GM13977 (cell line): ENCODE data around the gene PARD3B.

Experiments
- DNase-seq: peaks from one replicate; pipeline ENCODE4 v3.0.0; 2012; ENCODE audit warnings: low spot score
- in situ Hi-C: fragments of 300-500 bp; cut with MboI; formaldehyde crosslinking; loops from one replicate; pipeline ENCODE4 v1.12.0; 2022; ENCODE audit warnings: low sequenced_read_pairs, low pct_unique_long_range_greater_than_20kb, mixed read lengths, inconsistent platforms; ENCODE audit not compliant: unreplicated experiment
- TF ChIP-seq, protein P1 (sequence below): IDR thresholded peaks from 2 replicates; pipeline ENCODE4 v1.5.1; 2012; ENCODE audit warnings: mild to moderate bottlenecking, control low read depth; ENCODE audit not compliant: insufficient read depth; ENCODE audit errors: extremely low read depth, missing control alignments

PARD3B gene

GRCh38 chr2:204604061-204604460 is 58.8 kb downstream of the PARD3B start:
- in situ Hi-C loops, result no loop called here
- TF ChIP-seq, protein P1, sequence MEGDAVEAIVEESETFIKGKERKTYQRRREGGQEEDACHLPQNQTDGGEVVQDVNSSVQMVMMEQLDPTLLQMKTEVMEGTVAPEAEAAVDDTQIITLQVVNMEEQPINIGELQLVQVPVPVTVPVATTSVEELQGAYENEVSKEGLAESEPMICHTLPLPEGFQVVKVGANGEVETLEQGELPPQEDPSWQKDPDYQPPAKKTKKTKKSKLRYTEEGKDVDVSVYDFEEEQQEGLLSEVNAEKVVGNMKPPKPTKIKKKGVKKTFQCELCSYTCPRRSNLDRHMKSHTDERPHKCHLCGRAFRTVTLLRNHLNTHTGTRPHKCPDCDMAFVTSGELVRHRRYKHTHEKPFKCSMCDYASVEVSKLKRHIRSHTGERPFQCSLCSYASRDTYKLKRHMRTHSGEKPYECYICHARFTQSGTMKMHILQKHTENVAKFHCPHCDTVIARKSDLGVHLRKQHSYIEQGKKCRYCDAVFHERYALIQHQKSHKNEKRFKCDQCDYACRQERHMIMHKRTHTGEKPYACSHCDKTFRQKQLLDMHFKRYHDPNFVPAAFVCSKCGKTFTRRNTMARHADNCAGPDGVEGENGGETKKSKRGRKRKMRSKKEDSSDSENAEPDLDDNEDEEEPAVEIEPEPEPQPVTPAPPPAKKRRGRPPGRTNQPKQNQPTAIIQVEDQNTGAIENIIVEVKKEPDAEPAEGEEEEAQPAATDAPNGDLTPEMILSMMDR, result no peak
- DNase-seq, result no peak

DNA sequence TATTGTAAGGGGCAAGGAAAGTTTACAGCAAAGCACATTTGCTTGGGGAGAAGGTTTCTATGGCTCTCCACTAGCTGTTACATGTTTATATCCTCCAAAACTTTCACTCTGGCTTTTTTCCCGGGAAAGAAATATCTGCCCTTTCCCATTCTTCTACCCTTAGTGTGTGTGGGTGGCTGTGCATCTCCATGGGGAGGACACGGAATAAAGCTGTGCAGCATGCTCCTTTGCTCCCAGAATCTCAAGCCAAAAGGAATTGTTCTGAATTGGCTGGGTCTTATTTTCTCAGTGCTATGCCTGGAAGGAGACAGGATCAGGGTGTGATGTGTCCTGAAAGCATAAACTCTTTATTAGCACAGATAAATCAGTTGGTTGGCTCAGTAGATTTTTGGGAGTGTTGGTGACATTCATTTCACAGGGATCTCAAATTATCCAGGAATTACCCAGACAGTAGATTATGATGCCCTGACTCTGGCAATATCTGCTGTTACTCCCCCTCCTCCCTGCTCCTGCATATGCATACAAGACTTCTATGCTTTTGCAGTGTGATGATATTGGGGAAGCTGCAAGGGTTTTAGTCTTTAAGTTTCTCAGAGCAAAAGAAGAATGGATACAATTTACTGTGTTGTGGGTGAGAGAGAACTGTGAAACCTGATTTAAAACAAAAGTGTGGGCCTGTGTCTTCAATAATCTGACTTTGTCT is 63.1 kb downstream of the PARD3B start:
- no peak for DNase-seq
- in situ Hi-C loops, result no loop called here
- TF ChIP-seq, protein P1, result no peak

DNA sequence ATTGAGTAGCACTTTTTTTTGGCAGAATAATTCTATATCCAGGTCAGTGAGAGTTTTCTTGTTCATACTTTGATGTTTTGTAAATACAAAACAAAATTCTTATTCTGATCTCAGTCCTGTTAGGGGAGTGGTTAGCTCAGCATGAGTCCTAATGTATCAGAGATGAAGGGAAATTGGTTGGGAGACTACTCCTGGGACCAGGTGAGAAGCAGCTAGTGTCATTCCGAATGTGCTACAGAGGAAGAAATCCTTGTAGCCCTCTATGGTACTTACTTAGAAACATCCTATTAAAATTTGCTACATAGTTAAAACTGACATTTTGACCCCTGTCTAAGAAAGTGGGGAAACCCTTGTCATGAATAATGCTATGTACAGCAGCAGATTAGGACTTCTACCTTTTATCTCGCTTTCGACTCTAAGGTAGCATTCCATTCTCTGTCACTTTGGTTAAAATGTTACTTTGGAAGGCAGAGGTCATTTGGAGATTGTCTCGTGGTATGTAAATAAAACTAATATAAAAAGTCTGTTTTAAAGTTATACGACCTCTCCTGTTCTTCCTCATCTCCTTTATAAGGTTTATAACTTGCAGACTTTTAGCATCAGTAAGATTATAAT is 65.8 kb downstream of the PARD3B start:
- in situ Hi-C loops, result no loop called here
- TF ChIP-seq, protein P1, result no peak
- no peak for DNase-seq

GRCh38 chr2:204611764-204612163 is 66.5 kb downstream of the PARD3B start:
- DNase-seq, result no peak
- in situ Hi-C loops, result no loop called here
- TF ChIP-seq, protein P1, result no peak

GRCh38 chr2:204613635-204614034 is 68.4 kb downstream of the PARD3B start:
- TF ChIP-seq, protein P1, result no peak
- in situ Hi-C loops, result no loop called here
- DNase-seq, result no peak

- no peak for DNase-seq
- in situ Hi-C loops, result no loop called here
- TF ChIP-seq, protein P1, result no peak
Measured at GRCh38 chr2:204615456-204615855, 70.2 kb downstream of the PARD3B start.

- DNase-seq, result no peak
- TF ChIP-seq, protein P1, result no peak
Measured at GRCh38 chr2:204625135-204625534, 79.9 kb downstream of the PARD3B start.

More at GRCh38 chr2:204625135-204625534, 79.9 kb downstream of the PARD3B start:
- in situ Hi-C loops, result no loop called here
